SU-DHL-6 (cell line): ENCODE measurements around the gene RIMBP2.

ENCODE experiments used
- H2AFZ ChIP-seq: fragments of 200-600 bp; sonication (generic); 2 replicates; pipeline ENCODE4 v1.6.1; 2014; ENCODE audit warnings: low read depth, mild to moderate bottlenecking, moderate library complexity, mixed read lengths, antibody characterized with exemption, low read length; ENCODE audit not compliant: severe bottlenecking
- H3F3A ChIP-seq: fragments of 200-600 bp; shearing (Covaris generic); 2 replicates; pipeline ENCODE4 v1.6.0; 2016; ENCODE audit warnings: antibody characterized with exemption, mild to moderate bottlenecking; ENCODE audit not compliant: insufficient read depth
- H3K27ac ChIP-seq: fragments of 200-600 bp; sonication (generic); 2 replicates; pipeline ENCODE4 v1.5.1; 2016; ENCODE audit warnings: low read depth, mild to moderate bottlenecking, low read length, moderate library complexity, mixed read lengths
- H3K27me3 ChIP-seq: fragments of 200-600 bp; sonication (generic), shearing (Covaris generic); 2 replicates; pipeline ENCODE4 v1.6.0; 2014; ENCODE audit warnings: mild to moderate bottlenecking, low read length
- H3K36me3 ChIP-seq: fragments of 200-600 bp; sonication (generic); 2 replicates; pipeline ENCODE4 v1.6.1; 2014; ENCODE audit warnings: mild to moderate bottlenecking, low read length, mixed read lengths
- H3K4me2 ChIP-seq: fragments of 300-600, 200-600 bp; shearing (Covaris generic), sonication (generic); 2 replicates; pipeline ENCODE4 v1.6.0; 2014; ENCODE audit warnings: low read length, low read depth, mild to moderate bottlenecking; ENCODE audit not compliant: poor library complexity, severe bottlenecking
- H3K4me3 ChIP-seq: fragments of 200-600 bp; sonication (generic); 2 replicates; pipeline ENCODE4 v1.5.1; 2014; ENCODE audit warnings: antibody characterized with exemption, low read length, mild to moderate bottlenecking, mixed read lengths; ENCODE audit not compliant: insufficient read depth, poor library complexity, severe bottlenecking
- H3K79me2 ChIP-seq: fragments of 200-600 bp; sonication (generic); 2 replicates; pipeline ENCODE4 v1.6.1; 2014; ENCODE audit warnings: mild to moderate bottlenecking, low read length, moderate library complexity; ENCODE audit not compliant: insufficient read depth
- H3K9ac ChIP-seq: fragments of 200-600 bp; sonication (generic); 2 replicates; pipeline ENCODE4 v1.7.0; 2014; ENCODE audit warnings: mild to moderate bottlenecking, low read length
- H3K9me2 ChIP-seq: fragments of 200-600 bp; sonication (generic); replicated peaks from 2 replicates; pipeline ENCODE4 v1.6.1; 2014; ENCODE audit warnings: low read length; ENCODE audit not compliant: insufficient read depth
- H3K9me3 ChIP-seq: fragments of 200-600 bp; sonication (generic); 2 replicates; pipeline ENCODE4 v1.6.1; 2014; ENCODE audit warnings: low read length, mixed read lengths; ENCODE audit not compliant: insufficient read depth
- H4K20me1 ChIP-seq: fragments of 200-600 bp; sonication (generic); 2 replicates; pipeline ENCODE4 v1.6.1; 2014; ENCODE audit warnings: low read depth, mild to moderate bottlenecking, antibody characterized with exemption, low read length, moderate library complexity, mixed read lengths
- CTCF ChIP-seq: fragments of 200-600 bp; sonication (generic); IDR thresholded peaks from one replicate; pipeline ENCODE4 v1.5.1; 2017; ENCODE audit warnings: antibody characterized with exemption, mild to moderate bottlenecking, low read length, moderate library complexity; ENCODE audit not compliant: insufficient read depth, poor library complexity, severe bottlenecking
- EZH2phosphoT487 ChIP-seq: fragments of 200-600 bp; sonication (generic), shearing (Covaris generic); conservative IDR thresholded peaks from 2 replicates; pipeline ENCODE4 v1.6.1; 2018; ENCODE audit warnings: mild to moderate bottlenecking, antibody characterized with exemption, low read length, moderate library complexity, mixed read lengths

RIMBP2 gene

GRCh38 chr12:130347588-130347987 is 368.5 kb downstream of the RIMBP2 start:
- H3K27ac ChIP-seq: no peak overlapping the region
- no peaks in the 10 kb centered on the region for H3K27me3 ChIP-seq
- H3K9me2 ChIP-seq: no peaks in the 10 kb centered on the region
- H3K9me3 ChIP-seq: no peaks in the 10 kb centered on the region
- no peak overlapping the region for H3K4me3 ChIP-seq
- no peaks in the 10 kb centered on the region for H3K36me3 ChIP-seq
- H4K20me1 ChIP-seq: no peaks in the 10 kb centered on the region
- TF ChIP-seq CTCF (no peak), EZH2phosphoT487 (no peak)
- H3K9ac ChIP-seq: no peak overlapping the region
- H3K4me2 ChIP-seq: no peak overlapping the region
- H3F3A ChIP-seq: no peaks in the 10 kb centered on the region
- no peaks in the 10 kb centered on the region for H3K79me2 ChIP-seq
- H2AFZ ChIP-seq: no peak overlapping the region
